ENCODE data around the gene TOPBP1. TPM values are rescaled to one million over a fixed set of nuclear protein-coding genes. Genes with fewer than 3 reads are reported as not detected.
"Not testable (repeated sequence)": the region's sequence is repeated elsewhere in the genome, so short reads cannot be mapped to it uniquely, and the experiment has no call there.

Gene TOPBP1
- total RNA-seq, 1 experiment from 2014 or later: 83.4 TPM

GRCh38 chr3:133570937-133571320 is 90.8 kb downstream of the TOPBP1 start:
- DNase-seq (ENCODE audit: low read depth): peak; percentile 58

GRCh38 chr3:133570139-133570936 is 91.4 kb downstream of the TOPBP1 start:
- DNase-seq (ENCODE audit: low read depth): peak; percentile 88

DNA sequence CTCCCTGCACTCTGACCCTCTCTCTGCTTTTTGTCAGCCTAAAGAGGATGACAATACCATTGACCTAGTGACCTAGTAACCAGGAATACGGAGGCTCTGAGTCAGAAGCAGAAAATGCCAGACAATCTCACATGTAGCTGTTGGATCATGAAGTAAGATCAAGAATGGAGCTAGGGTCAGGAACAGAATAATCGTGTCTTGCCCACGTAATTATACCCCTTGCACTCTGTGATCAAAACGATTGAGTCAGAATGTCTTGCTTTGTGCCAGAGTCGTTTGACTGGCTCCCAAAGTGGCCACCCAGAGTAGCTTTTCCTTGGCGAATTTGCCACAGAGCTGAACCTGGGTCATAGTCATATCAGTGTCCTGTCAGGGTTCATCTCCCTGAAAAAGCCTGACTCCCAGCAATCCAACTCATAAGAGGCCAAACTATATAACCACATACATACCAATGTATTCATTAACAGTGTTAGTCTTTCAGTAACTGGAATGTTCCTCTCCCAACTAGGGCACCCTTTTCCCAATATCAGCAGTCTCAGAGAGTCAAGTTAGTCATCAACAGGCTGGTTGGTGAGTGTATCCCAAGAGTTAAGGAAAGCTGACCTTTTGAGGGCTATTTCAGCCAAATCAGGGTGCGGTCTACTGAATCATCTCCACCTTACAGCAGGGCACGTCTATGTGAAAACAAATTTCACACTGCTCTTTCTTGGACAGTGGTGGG is 93.3 kb downstream of the TOPBP1 start:
- peak; percentile 87 for DNase-seq (ENCODE audit: low read depth)

DNA sequence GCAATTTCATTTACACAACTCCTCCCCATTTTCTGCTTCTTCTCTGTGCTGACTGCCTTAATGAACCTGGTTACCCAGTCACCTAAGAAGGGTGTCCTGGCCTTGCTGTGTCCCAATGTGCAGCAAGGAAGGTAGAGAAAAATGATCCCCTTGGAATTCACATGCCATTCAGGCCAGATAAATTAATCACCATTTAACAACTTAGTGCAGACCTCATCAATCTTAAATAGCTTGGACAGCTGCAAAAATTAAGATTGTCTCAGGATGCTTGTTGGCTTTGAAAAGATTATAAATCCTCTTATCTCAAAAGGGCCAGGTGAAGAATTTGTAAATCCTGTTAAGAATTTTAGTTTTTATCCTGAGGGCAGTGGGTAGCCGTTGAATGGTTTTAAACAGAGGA is 97.9 kb downstream of the TOPBP1 start:
- DNase-seq (ENCODE audit: low read depth): no peak

DNA sequence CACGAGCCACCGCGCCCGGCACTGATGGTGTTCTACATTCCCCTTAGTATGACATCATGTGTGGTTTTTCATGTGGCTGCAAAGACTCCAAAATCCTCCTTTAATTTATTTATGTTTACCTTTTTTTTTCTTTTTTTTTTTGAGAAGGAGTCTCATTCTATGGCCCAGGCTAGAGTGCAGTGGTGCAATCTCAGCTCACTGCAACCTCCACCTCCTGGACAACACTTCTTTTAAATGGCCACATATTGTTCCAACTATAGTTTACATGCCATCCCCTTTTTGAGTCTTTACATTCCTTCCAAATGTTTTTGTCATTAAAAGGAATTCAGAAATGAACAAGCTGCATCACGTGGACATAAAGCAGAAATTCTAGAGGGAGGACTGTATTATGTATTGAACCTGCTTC is 98.6 kb downstream of the TOPBP1 start:
- DNase-seq (ENCODE audit: low read depth): no peak

DNA sequence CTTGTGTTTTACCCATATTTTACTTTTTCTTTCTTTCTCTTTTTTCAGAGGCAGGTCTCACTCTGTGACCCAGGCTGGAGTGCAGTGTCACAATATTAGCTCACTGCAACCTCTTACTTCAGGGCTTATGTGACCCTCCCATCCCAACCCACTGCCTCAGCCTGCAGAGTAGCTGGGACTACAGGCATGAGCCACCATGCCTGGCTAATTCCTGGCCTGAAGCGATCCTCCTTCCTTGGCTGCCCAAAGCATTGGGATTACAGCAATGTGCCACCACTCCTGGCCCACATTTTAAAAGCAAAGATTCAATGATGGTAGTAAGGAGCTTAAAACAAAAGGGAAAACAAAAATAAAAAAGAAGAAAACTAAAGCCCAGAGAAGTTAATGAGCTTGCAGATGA is 99.4 kb downstream of the TOPBP1 start:
- DNase-seq (ENCODE audit: low read depth): no peak

DNA sequence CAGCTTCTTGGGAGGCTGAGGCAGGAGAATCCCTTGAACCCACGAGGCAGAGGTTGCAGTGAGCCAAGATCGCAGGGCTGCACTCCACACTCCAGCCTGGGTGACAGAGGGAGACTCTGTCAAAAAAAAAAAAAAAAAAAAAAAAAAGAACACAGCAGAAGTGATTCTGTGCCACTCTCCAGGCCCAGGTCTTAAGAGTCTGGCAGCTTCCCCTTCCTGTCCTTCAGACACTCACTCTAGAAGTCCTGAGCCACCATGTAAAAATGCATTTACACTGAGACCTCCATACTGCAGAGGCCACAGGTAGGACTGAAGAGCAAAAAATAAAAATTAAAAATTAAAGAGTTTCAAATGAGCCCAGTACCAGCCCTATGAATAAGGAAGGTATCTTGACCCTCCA is 100.1 kb downstream of the TOPBP1 start:
- no peak for DNase-seq (ENCODE audit: low read depth)

DNA sequence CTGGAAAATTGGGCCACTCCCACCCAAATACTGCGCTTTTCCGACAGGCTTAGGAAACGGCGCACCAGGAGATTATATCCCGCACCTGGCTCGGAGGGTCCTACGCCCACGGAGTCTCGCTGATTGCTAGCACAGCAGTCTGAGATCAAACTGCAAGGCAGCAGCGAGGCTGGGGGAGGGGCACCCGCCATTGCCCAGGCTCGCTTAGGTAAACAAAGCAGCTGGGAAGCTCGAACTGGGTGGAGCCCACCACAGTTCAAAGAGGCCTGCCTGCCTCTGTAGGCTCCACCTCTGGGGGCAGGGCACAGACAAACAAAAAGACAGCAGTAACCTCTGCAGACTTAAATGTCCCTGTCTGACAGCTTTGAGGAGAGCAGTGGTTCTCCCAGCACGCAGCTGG is 110.2 kb downstream of the TOPBP1 start:
- not testable (repeated sequence) for DNase-seq (ENCODE audit: low read depth)

Other genes starting within 250 kb of the TOPBP1 start
- 196 and 211 TPM in 2 replicates for gene CDV3, start 88.3 kb downstream of the TOPBP1 start, total RNA-seq (2014; rRNA removed; shearing (Covaris generic))
- gene TF, start 84.5 kb upstream of the TOPBP1 start, total RNA-seq (2014; rRNA removed; shearing (Covaris generic)): not detected in 2 replicates
- gene SRPRB, start 143.9 kb upstream of the TOPBP1 start, total RNA-seq (2014; rRNA removed; shearing (Covaris generic)): 117 and 156 TPM in 2 replicates
- 1.1 and 1.4 TPM in 2 replicates for gene RAB6B, start 233.9 kb upstream of the TOPBP1 start, total RNA-seq (2014; rRNA removed; shearing (Covaris generic))